Neural cell (in vitro differentiated cells): ENCODE measurements around the gene A4GALT. TPM values are rescaled to one million over a fixed set of nuclear protein-coding genes. Genes with fewer than 3 reads are reported as not detected.

Source experiments
- H2AFZ ChIP-seq: fragments of 200-600, 300-800 bp; sonication (generic), shearing (Covaris generic); 2 replicates; pipeline ENCODE4 v1.6.0; 2014; ENCODE audit warnings: low read depth, mild to moderate bottlenecking, antibody characterized with exemption, low read length, moderate library complexity
- H3F3A ChIP-seq: fragments of 200-600 bp; shearing (Covaris generic); 2 replicates; pipeline ENCODE4 v1.6.1; 2016; ENCODE audit warnings: mild to moderate bottlenecking, moderate library complexity, mixed read lengths, antibody characterized with exemption, low read length; ENCODE audit not compliant: insufficient read depth, poor library complexity, severe bottlenecking
- H3K27ac ChIP-seq: fragments of 200-600, 300-800 bp; sonication (generic), shearing (Covaris generic); 2 replicates; pipeline ENCODE4 v1.5.1; 2014; ENCODE audit warnings: mild to moderate bottlenecking, low read length, moderate library complexity
- H3K27me3 ChIP-seq: fragments of 300-800, 200-600 bp; sonication (generic), shearing (Covaris generic); 2 replicates; pipeline ENCODE4 v1.6.0; 2014; ENCODE audit warnings: mild to moderate bottlenecking, low read depth, low read length, moderate library complexity; ENCODE audit not compliant: insufficient read depth
- H3K36me3 ChIP-seq: fragments of 300-800, 200-600 bp; sonication (generic), shearing (Covaris generic); 2 replicates; pipeline ENCODE4 v1.5.1; 2014; ENCODE audit warnings: mild to moderate bottlenecking, antibody characterized with exemption, low read length, moderate library complexity; ENCODE audit not compliant: insufficient read depth
- H3K4me2 ChIP-seq: fragments of 300-800, 200-600 bp; sonication (generic), shearing (Covaris generic); 2 replicates; pipeline ENCODE4 v1.6.0; 2014; ENCODE audit warnings: mild to moderate bottlenecking, low read length
- H3K4me3 ChIP-seq: fragments of 300-800, 200-600 bp; sonication (generic), shearing (Covaris generic); 2 replicates; pipeline ENCODE4 v1.5.1; 2014; ENCODE audit warnings: mild to moderate bottlenecking, low read length, moderate library complexity
- H3K79me2 ChIP-seq: fragments of 200-600 bp; shearing (Covaris generic); replicated peaks from 2 replicates; pipeline ENCODE4 v1.6.0; 2014; ENCODE audit warnings: mild to moderate bottlenecking, low read length, moderate library complexity; ENCODE audit not compliant: insufficient read depth
- H3K9ac ChIP-seq: fragments of 300-800, 200-600 bp; sonication (generic), shearing (Covaris generic); 2 replicates; pipeline ENCODE4 v1.6.1; 2016; ENCODE audit warnings: mild to moderate bottlenecking, low read length, mixed read lengths
- H3K9me2 ChIP-seq: fragments of 200-600 bp; shearing (Covaris generic); 2 replicates; pipeline ENCODE4 v1.6.1; 2016; ENCODE audit warnings: mild to moderate bottlenecking, low read length, mixed read lengths; ENCODE audit not compliant: insufficient read depth
- H3K9me3 ChIP-seq: fragments of 200-600, 300-800 bp; sonication (generic), shearing (Covaris generic); 2 replicates; pipeline ENCODE4 v1.6.1; 2016; ENCODE audit warnings: mild to moderate bottlenecking, mixed run types, low read length, moderate library complexity, mixed read lengths
- H4K20me1 ChIP-seq: fragments of 200-600 bp; shearing (Covaris generic); 2 replicates; pipeline ENCODE4 v1.6.1; 2016; ENCODE audit warnings: mild to moderate bottlenecking, mixed run types; ENCODE audit not compliant: insufficient read depth
- EP300 ChIP-seq: fragments of 450-650 bp; conservative IDR thresholded peaks from 2 replicates; pipeline ENCODE4 v1.6.1; 2014; ENCODE audit warnings: antibody characterized with exemption, mild to moderate bottlenecking, moderate library complexity; ENCODE audit not compliant: poor library complexity, severe bottlenecking
- EZH2 ChIP-seq: fragments of 200-600, 300-800 bp; shearing (Covaris generic), sonication (generic); IDR thresholded peaks from 2 replicates; pipeline ENCODE4 v1.6.1; 2014; ENCODE audit warnings: antibody characterized with exemption, low read length, borderline replicate concordance, mild to moderate bottlenecking; ENCODE audit not compliant: insufficient read depth, poor library complexity, severe bottlenecking
- MXI1 ChIP-seq: fragments of 450-650 bp; conservative IDR thresholded peaks from 2 replicates; pipeline ENCODE4 v1.6.1; 2014; ENCODE audit warnings: antibody characterized with exemption, mild to moderate bottlenecking; ENCODE audit not compliant: poor library complexity, severe bottlenecking
- POLR2AphosphoS5 ChIP-seq: IDR thresholded peaks from 2 replicates; pipeline ENCODE4 v1.6.1; 2012
- RAD21 ChIP-seq: fragments of 450-650 bp; conservative IDR thresholded peaks from 2 replicates; pipeline ENCODE4 v1.6.1; 2014; ENCODE audit warnings: antibody characterized with exemption, mild to moderate bottlenecking, moderate library complexity
- REST ChIP-seq: IDR thresholded peaks from 2 replicates; pipeline ENCODE4 v1.6.1; 2012; ENCODE audit warnings: borderline replicate concordance
- SMC3 ChIP-seq: fragments of 450-650 bp; conservative IDR thresholded peaks from 2 replicates; pipeline ENCODE4 v1.6.1; 2014; ENCODE audit warnings: antibody characterized with exemption, mild to moderate bottlenecking, moderate library complexity; ENCODE audit not compliant: poor library complexity
- TAF1 ChIP-seq: IDR thresholded peaks from 2 replicates; pipeline ENCODE4 v1.6.1; 2012; ENCODE audit warnings: low read depth
- polyA plus RNA-seq: library from polyadenylated mRNA; depleted of rRNA; stranded (reverse); fragments of >200 nt; gene quantifications from 2 replicates; pipeline ENCODE4 v1.2.3, GENCODE V29; 2014
- TF ChIP-seq, protein P1 (sequence below): fragments of 450-650 bp; IDR thresholded peaks from 2 replicates; pipeline ENCODE4 v1.5.1; 2014; ENCODE audit warnings: antibody characterized with exemption, mild to moderate bottlenecking, moderate library complexity; ENCODE audit not compliant: poor library complexity, severe bottlenecking

A4GALT gene
- polyA plus RNA-seq, 1 donor from 2014 or later: not detected

DNA sequence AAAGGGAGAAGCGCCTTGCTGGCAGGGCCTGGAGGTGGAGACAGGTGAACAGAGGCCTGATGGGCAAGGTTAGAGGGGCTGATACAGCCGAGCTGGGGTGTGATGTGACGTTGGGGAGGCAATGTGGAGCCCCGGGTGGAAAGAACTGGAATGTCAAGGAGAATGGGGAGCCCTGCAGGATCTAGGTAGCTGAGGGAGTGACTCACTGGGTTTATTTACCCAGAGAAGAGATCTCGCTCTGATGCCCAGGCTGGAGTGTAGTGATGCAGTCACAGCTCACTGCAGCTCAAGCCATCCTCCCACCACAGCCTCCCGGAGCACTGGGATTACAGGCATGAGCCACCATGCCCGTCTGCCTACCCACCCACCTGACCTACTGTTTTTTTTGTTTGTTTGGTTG, 69.5 kb downstream of the A4GALT start:
- H3F3A ChIP-seq: no peaks in the 10 kb centered on the region
- H4K20me1 ChIP-seq: no peaks in the 10 kb centered on the region
- no peaks in the 10 kb centered on the region for H3K9me3 ChIP-seq
- H3K36me3 ChIP-seq: no peaks in the 10 kb centered on the region
- H3K79me2 ChIP-seq: peaks cover 19% of the 10 kb centered on the region
- H3K9ac ChIP-seq: no peak overlapping the region
- no peaks in the 10 kb centered on the region for H3K27me3 ChIP-seq
- no peak overlapping the region for H3K4me3 ChIP-seq
- no peaks in the 10 kb centered on the region for H3K9me2 ChIP-seq
- H3K27ac ChIP-seq: no peak overlapping the region
- no peak overlapping the region for H2AFZ ChIP-seq
- H3K4me2 ChIP-seq: no peak overlapping the region
- TF ChIP-seq MXI1: no peak
- TF ChIP-seq REST: no peak
- TF ChIP-seq EZH2: no peak

DNA sequence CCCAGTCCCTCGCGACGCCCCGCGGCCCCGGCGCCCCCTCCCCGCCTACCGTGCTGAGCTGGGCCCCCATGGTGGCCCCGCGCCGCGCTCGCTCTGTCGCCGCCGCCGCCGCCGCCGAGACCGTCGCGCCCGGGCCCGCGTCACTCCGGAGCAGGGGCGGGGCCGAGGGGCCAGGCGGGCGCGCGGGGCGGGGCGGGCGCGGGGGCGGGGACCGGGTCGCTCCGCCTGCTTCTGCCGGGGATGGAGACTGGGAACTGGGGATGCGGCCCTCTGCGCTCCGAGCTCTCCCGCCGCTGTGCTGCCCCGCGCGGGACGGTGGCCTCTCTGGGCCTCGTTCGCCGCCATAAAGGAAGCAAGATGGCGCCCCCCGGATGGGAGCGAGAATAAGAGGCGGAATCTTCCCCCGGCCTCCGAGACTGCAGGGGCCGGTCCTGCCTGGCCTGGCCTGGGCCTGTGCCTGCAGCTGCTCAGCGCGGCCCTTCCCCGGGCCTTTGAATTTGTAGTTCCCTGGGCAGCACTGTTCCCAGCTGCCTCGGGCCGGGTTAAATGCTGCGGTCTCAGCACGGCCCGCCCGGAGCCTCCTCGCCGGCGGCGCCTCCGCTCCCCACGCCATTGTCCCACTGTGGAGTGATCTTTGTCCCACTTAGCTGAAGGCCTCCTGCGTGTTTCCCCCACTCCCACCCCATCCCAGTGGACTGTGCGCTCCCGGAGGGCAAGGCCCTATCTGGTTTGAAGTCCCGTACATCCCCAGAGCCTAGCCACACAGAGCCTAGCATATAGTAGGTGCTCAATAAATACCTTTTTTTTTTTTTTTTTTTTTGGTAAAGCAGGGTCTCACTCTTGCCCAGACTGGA, 71.2 kb downstream of the A4GALT start, which contains the start of gene CYB5R3:
TSS of gene CYB5R3 (minus strand) at position 147 of the 854 bp plus-strand sequence. CDS start at position 70, 77 bp downstream.
- peak within 1 kb of the TSS; percentile 74 for H3K27ac ChIP-seq
- H3K9me2 ChIP-seq: no peaks in the 10 kb centered on the region
- H3K9me3 ChIP-seq: no peaks in the 10 kb centered on the region
- no peaks in the 10 kb centered on the region for H3K27me3 ChIP-seq
- H3K4me2 ChIP-seq: peak within 1 kb of the TSS; percentile 95
- H3K9ac ChIP-seq: peak within 1 kb of the TSS; percentile 96
- no peaks in the 10 kb centered on the region for H3K36me3 ChIP-seq
- peak; percentile 77 for TF ChIP-seq REST
- TF ChIP-seq MXI1: no peak
- TF ChIP-seq EP300: no peak
- peak; percentile 69 for TF ChIP-seq TAF1
- TF ChIP-seq RAD21: no peak
- no peak for TF ChIP-seq EZH2
- peak; percentile 65 for TF ChIP-seq POLR2AphosphoS5
- TF ChIP-seq SMC3: no peak
- TF ChIP-seq, protein P1, sequence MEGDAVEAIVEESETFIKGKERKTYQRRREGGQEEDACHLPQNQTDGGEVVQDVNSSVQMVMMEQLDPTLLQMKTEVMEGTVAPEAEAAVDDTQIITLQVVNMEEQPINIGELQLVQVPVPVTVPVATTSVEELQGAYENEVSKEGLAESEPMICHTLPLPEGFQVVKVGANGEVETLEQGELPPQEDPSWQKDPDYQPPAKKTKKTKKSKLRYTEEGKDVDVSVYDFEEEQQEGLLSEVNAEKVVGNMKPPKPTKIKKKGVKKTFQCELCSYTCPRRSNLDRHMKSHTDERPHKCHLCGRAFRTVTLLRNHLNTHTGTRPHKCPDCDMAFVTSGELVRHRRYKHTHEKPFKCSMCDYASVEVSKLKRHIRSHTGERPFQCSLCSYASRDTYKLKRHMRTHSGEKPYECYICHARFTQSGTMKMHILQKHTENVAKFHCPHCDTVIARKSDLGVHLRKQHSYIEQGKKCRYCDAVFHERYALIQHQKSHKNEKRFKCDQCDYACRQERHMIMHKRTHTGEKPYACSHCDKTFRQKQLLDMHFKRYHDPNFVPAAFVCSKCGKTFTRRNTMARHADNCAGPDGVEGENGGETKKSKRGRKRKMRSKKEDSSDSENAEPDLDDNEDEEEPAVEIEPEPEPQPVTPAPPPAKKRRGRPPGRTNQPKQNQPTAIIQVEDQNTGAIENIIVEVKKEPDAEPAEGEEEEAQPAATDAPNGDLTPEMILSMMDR: no peak
- H3K79me2 ChIP-seq: peaks cover 20% of the 10 kb centered on the region
- peak within 1 kb of the TSS; percentile 92 for H3K4me3 ChIP-seq
- H4K20me1 ChIP-seq: no peaks in the 10 kb centered on the region
- peak within 1 kb of the TSS; percentile 97 for H2AFZ ChIP-seq
- H3F3A ChIP-seq: no peaks in the 10 kb centered on the region
